ENCODE measurements around the gene UPF2.
"Not testable (repeated sequence)": the region's sequence is repeated elsewhere in the genome, so short reads cannot be mapped to it uniquely, and the experiment has no call there.

Gene UPF2

DNA sequence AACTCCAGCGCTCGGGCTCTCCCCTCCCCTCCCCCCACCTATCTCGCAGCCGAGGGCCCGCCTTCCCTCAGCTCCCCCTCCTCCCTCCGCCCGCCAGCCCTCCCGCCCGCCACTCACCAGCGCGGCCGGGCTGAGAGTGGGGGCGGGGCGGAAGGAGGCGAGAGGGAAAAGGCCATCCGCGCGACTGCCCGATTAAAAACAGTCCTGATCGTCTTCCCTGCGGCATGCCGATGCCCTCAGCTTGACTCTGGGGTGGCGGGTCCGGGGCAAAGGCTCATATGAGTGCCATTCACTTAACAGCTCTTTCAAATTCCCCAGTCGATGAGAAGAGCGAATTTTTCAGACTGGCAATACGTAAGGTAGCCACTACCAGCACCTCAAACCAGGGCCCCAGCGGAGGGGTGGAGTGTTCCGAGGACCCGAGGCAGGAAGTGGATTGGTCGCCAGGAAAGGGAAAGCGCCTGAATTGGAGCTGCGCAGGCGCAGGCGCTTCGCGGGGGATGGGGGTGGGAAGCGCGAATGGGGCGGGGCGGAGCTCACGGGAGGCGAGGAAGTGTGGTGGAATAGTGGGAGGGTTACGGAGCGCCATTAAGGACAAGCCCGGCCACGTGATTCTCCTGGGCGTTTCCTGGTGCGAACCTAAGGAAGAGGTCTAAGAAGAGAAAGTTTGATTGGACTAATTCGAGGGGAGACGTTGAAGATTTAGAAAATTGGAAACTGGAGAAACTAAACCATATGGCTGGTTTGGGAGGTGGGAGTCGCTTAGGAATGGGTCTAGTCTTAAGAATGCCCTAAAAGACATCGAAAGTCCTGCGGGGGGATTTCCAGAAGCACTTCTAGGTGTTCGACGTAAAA lies at the start of gene UPF2:
UPF2 (minus strand) TSS at position 13 of the 855 bp plus-strand sequence. CDS start 7,386 bp downstream, outside the sequence.
- peak; percentile 99 for DNase-seq

DNA sequence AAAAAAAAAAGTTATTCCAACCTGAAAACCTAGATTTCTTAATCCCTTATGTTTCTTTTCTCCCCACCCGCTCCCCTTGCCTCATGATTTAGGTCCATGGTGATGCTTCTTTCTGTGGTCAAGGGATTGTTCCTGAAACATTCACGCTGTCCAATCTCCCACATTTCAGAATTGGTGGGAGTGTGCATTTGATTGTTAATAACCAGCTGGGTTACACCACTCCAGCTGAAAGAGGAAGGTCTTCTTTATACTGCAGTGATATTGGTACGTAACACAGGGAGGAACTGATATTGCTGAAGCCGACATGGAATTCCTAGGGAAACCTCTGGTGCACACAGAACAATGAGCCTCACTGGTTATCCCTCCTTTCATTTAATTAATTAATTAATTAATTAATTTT lies 48.8 kb upstream of the UPF2 start:
- no peak for DNase-seq

- DNase-seq, result no peak
These were observed 46.3 kb upstream of the UPF2 start for GRCh38 chr10:12088919-12089318.

DNA sequence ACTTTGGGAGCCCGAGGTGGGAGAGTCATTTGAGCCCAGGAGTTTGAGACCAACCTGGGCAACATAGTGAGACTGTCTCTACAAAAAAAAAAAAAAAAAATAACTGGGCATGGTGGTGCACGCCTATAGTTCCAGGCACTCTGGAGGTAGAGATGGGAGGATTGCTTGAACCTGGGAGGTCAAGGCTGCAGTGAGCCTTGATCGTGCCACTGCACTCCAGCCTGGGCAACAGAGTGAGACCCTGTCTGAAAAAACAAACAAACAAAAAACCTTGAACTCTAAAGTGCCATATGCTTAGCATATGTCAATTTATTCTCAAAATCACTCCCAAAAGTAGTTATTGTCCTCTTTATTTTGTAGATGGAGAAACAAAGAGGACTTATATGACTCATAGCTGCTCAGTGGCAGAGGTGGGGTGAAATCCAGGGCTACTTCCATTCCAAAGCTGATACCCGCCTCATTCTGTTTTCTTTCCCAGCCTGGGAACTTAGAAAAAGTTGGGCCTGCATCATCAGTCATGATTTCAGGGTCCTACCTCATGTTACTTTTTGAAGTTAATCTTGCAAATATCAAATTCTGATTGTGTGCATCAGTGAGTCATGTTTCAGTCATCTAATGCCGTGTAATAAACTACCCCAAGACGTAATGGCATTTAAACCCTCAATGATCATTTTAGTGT lies 39.4 kb upstream of the UPF2 start:
- no peak for DNase-seq

DNA sequence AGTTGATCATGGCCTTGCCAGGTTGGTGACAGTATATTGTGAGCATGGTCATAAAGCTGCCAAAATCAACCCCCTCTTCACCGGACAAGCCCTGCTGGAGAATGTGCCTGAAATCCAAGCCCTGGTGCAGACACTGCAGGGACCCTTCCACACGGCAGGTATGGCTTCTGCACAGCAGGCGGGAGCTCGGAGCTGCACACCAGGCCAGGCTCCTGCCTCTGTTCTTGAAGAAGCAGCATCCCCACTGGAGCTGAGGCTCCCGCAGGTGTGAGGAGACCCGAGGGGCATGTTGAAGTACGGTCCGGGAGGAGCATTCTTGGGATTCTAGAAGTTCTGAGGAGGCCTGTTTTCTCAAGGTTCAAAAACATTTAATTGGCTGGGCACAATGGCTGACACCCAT lies 38.9 kb upstream of the UPF2 start:
- no peak for DNase-seq

DNA sequence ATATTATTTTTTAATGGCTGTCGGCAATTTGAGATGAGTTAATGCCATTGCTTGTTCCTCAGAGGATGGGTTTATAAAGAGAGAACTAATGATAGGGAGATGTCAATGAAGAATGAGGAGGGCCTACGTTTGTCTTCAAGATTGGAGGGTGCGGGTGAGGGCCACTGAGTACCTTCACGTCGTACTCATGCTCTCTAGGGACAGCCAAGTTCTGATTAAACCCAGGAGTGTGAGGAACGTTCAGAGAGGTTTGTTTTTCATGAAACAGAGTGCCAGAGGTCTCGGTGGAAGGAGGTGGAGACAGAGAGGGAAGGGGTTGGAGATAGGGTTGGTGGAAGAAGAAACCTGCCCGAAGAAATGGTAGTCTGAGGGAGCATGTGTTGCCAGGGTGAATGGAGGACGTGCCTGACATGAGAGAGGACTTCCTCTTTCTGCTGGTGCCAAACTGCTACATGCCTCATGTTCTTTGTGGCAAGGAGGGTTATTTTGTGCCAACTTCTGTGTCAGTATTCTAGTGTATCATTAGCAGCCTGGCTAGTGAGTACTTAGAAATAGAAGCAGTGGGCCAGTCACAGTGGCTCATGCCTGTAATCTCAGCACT lies 35.1 kb upstream of the UPF2 start:
- DNase-seq, result no peak

GRCh38 chr10:12073526-12073925 lies 30.9 kb upstream of the UPF2 start:
- no peak for DNase-seq

GRCh38 chr10:12071441-12071840 lies 28.8 kb upstream of the UPF2 start:
- not testable (repeated sequence) for DNase-seq

GRCh38 chr10:12068449-12069269 lies 26.1 kb upstream of the UPF2 start, which contains the start of gene DHTKD1:
Gene DHTKD1 (plus strand): TSS chr10:12068954. CDS start chr10:12069034, 80 bp downstream.
- DNase-seq, result peak; percentile 99

DNA sequence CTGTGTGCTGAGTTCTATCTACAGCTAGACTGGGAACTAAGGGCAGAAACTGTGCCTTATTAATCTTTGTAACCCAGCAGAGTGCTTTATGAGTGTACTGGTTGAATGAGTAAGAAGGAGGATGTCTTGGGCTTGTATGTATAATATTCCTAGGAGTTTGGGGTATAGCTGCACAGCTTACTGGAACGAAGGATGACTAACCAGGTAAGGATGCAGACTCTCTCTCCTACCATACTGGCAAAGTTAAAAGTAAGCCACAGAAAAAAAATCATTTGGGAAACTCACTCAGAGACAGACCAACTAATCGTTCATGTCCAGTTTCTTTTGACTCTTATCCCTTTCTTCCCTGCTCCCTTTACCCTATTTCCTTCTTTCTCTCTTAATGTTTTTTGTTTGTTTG lies 24.7 kb upstream of the UPF2 start:
- no peak for DNase-seq

GRCh38 chr10:12063483-12063818 lies 20.8 kb upstream of the UPF2 start:
- peak; percentile 97 for DNase-seq

- peak; percentile 60 for DNase-seq
These were observed 20.3 kb upstream of the UPF2 start for GRCh38 chr10:12062754-12063482.

DNA sequence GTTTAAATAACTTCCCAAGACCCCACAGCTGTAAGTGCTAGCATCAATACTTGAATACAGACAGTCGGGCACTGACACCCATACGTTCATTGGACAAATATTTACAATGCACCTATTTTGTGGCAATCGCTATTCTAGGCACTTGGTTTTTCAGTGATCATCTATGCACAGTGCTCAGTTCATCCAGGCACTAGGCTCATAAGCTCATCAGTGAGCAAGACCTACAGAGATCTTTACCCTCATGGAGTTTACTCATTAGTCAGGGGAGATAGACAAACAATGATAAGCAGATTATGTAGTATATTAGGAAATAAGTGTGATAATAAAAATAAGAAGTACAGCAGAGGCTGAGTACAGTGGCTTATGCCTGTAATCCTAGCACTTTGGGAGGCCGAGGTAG lies 18.5 kb upstream of the UPF2 start:
- no peak for DNase-seq

DNA sequence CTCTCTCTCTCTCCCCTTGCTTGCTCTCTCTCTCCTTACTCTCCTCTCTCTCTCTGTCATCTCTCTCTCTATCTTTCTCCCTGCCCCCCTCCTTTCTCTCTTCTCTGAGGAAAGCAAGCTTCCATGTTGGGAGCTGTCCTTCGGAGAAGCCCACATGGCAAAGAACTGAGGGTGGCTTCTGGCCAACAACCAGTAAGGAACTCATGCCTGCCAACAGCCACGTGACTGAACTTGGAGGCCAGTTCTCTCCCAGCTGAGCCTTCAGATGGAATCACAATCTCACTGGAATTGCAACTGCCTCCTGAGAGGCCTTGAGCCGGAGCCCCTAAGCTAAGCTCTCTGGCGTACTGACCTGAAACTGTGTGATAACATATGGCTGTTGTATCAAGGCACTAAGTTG lies 14.1 kb upstream of the UPF2 start:
- DNase-seq, result no peak

GRCh38 chr10:12055732-12056131 lies 13.1 kb upstream of the UPF2 start:
- peak; percentile 73 for DNase-seq

DNA sequence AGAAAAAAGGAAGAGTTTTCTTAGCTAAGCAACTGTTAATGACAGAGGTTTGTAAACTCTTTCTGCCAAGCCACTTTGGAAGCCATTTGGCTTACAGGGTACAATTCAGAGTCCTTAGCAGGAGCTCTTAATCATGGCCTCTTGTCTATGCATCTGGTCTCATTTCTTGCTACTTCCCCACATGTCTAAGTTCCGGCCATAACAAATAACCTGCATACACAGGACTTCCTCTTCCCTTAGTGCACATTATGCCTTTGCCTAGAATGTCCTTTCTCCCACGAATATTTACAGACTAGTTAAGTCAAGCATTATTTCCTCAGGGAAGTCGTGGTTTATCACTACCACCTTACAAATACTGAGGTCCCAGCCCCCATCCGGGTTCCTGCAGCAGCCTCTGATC lies 8.6 kb upstream of the UPF2 start:
- DNase-seq, result peak; percentile 52

DNA sequence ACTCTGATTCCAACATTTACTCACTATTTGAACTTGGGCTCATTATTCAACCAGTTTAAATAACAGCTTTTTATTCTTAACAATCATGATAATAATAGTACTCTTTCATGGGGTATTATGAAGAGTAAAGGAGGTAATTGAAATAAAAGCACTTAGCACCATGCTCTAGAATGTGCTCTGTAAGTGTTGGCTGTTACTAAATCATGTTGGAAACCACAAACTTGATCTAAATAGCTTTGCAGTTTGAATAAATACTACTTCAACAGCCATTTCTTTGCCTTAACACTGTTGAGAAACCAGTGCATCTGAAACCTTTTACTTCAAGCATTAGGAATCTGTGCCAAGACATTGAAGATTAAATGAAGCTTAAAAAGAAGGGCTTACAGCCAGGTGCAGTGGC lies 7.9 kb upstream of the UPF2 start:
- DNase-seq, result no peak

- DNase-seq, result no peak
These were observed 5.9 kb upstream of the UPF2 start for GRCh38 chr10:12048547-12048946.

GRCh38 chr10:12045596-12045995 lies 3.0 kb upstream of the UPF2 start:
- DNase-seq, result no peak

- peak; percentile 59 for DNase-seq
These were observed 206 bp downstream of the UPF2 start for GRCh38 chr10:12042409-12042796.

DNA sequence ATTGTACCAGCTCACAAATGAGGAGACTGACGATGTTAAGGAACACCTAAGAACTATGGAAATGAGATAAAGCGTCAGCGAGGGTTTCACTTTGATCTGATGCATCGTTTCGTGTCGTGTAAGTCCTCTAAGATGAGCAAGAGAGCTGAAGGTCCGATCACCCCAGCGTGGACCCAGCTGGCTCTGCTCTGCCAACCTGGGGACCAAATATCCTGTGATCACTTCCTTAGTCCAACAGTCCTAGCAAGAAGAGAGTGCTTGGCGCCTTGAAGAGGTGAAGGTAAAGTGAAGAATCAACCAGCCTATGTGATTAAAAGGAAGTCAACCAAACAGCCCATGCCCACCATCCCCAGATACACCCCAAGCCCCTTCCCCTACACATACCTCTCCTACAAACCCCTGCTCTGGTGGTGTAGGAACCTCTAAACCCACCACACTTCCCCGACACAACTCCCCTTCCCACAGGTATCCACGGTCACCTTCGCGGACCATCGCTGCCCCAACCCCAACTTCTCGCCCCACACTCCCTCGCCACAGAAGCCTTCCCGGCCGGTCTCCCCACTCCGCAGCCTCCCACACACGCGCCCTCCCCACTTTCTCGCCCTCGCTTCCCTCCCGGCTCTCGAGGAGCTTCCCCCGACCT lies 722 bp downstream of the UPF2 start:
- DNase-seq, result peak; percentile 73

Measured in OCI-M1 (cell line).